Retinal pigment epithelial cell (primary cell): Measurements from ENCODE around the gene IPO13.
A peak's percentile ranks its signal among the peaks of the same experiment; 100 is the strongest.

Source experiments
- DNase-seq: peaks from one replicate; pipeline ENCODE4 v3.0.0-alpha.2; 2010; ENCODE audit warnings: low read depth
- H3K4me3 ChIP-seq: 2 replicates; pipeline ENCODE4 v1.5.1; 2011; ENCODE audit warnings: mild to moderate bottlenecking, low read length, control low read depth, moderate library complexity
- CTCF ChIP-seq: conservative IDR thresholded peaks from 2 replicates; pipeline ENCODE4 v1.5.1; 2011; ENCODE audit warnings: low read depth, low read length, control low read depth, inconsistent platforms

Gene IPO13

GRCh38 chr1:43944860-43945259, 1.9 kb upstream of the IPO13 start:
- TF ChIP-seq CTCF: no peak
- no peak for DNase-seq
- H3K4me3 ChIP-seq: no peak overlapping the region

GRCh38 chr1:43945674-43946235, 995 bp upstream of the IPO13 start:
- DNase-seq: no peak
- peak overlapping the region; percentile 86 for H3K4me3 ChIP-seq
- no peak for TF ChIP-seq CTCF

GRCh38 chr1:43947061-43947873, 517 bp downstream of the IPO13 start:
- peak overlapping the region; percentile 86 for H3K4me3 ChIP-seq
- no peak for DNase-seq
- no peak for TF ChIP-seq CTCF

DNA sequence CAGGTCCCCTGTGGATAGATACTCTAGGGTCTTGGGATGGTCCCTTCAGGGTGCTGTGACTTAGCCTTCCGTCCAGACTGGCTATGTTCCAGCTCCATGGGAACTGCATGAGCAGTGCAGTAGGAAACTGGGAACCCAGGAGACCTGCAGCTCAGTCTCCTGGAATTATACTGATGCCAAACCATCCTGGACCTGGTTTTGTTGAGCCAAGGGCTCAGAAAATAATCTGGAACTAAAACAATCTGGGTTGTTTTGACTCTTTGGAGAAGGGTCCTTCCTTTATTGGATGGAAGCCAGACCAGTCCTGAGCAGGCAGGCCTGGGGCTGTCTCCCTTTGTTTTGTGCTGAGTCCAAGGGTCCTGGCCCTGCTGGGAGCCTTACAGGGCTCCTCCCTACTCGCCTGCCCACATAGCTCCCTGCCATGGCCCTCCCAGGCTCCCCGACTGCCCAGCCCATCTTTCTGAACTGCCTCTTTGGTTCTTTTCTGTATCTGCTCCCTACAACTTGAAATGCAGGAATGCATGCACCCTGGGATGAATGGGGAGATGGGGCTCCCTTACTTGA, 1.2 kb downstream of the IPO13 start:
- TF ChIP-seq CTCF: no peak
- H3K4me3 ChIP-seq: peak overlapping the region; percentile 86
- DNase-seq: no peak

- no peak overlapping the region for H3K4me3 ChIP-seq
- no peak for TF ChIP-seq CTCF
- DNase-seq: no peak
These were observed 2.9 kb downstream of the IPO13 start for GRCh38 chr1:43949678-43950077.

- no peak overlapping the region for H3K4me3 ChIP-seq
- no peak for DNase-seq
- TF ChIP-seq CTCF: no peak
These were observed 4.6 kb downstream of the IPO13 start for GRCh38 chr1:43951021-43951985.
